HepG2 (cell line): ENCODE data around the gene MYH10. TPM values are rescaled to one million over a fixed set of nuclear protein-coding genes. Genes with fewer than 3 reads are reported as not detected.

Experiments
- CBX5 ChIP-seq: sonication (generic); formaldehyde crosslinking; IDR thresholded peaks from 2 replicates; pipeline ENCODE4 v1.4.0; 2020; ENCODE audit warnings: missing genetic modification reagents, borderline replicate concordance
- HMG20B ChIP-seq: conservative IDR thresholded peaks from 2 replicates; pipeline ENCODE4 v1.6.1; 2016; ENCODE audit warnings: missing genetic modification reagents, missing compliant biosample characterization
- RNF2 ChIP-seq: fragments of 450-650 bp; conservative IDR thresholded peaks from 2 replicates; pipeline ENCODE4 v1.6.1; 2016; ENCODE audit warnings: low read depth
- SRY ChIP-seq: sonication (generic); formaldehyde crosslinking; IDR thresholded peaks from 2 replicates; pipeline ENCODE4 v1.8.0; 2022; ENCODE audit warnings: mild to moderate bottlenecking, missing genetic modification reagents
- ZC3H13 ChIP-seq: sonication (generic); formaldehyde crosslinking; IDR thresholded peaks from 2 replicates; pipeline ENCODE4 v1.8.1; 2023; ENCODE audit warnings: mild to moderate bottlenecking, missing genetic modification reagents, moderate library complexity
- ZNF629 ChIP-seq: sonication (generic); formaldehyde crosslinking; conservative IDR thresholded peaks from 2 replicates; pipeline ENCODE4 v1.5.0; 2020; ENCODE audit warnings: missing genetic modification reagents
- ZNF766 ChIP-seq: sonication (generic); formaldehyde crosslinking; IDR thresholded peaks from 2 replicates; pipeline ENCODE4 v1.5.0; 2020; ENCODE audit warnings: missing genetic modification reagents, borderline replicate concordance
- polyA plus RNA-seq, 8 experiments: library from polyadenylated mRNA; depleted of rRNA in 3 of 8; stranded (reverse) in 7 of 8; unstranded in 1 of 8; fragments of >200 nt; fragmentation: Illumina TruSeq in 4 of 8; extraction: Trizol in 4 of 8; gene quantifications; 2 replicates each; pipeline versions ENCODE4 v1.2.1 to v1.2.3, GENCODE V29; 2011 to 2016; ENCODE audit warnings: low read depth in 4 of 8, missing spikeins in 1 of 8, mixed read lengths in 1 of 8; ENCODE audit not compliant: insufficient read depth in 1 of 8
- total RNA-seq, 5 experiments: library from RNA; depleted of rRNA; stranded (reverse); fragments of >200 nt; fragmentation: Illumina TruSeq; extraction: Trizol; gene quantifications; 2 replicates each; pipeline ENCODE4 v1.2.3, GENCODE V29; 2016; ENCODE audit warnings: low read depth in 1 of 5
- TF ChIP-seq, protein P1 (sequence below): sonication (generic); formaldehyde crosslinking; IDR thresholded peaks from 2 replicates; pipeline ENCODE4 v1.4.0; 2020; ENCODE audit warnings: missing genetic modification reagents
- TF ChIP-seq, protein P2 (sequence below): sonication (generic); formaldehyde crosslinking; IDR thresholded peaks from 2 replicates; pipeline ENCODE4 v1.8.0; 2022; ENCODE audit warnings: missing genetic modification reagents, mild to moderate bottlenecking, borderline replicate concordance
- TF ChIP-seq, protein P3 (sequence below): sonication (generic); formaldehyde crosslinking; IDR thresholded peaks from 2 replicates; pipeline ENCODE4 v1.4.0; 2020; ENCODE audit warnings: missing genetic modification reagents, borderline replicate concordance
- TF ChIP-seq, protein P4 (sequence below): sonication (generic); formaldehyde crosslinking; IDR thresholded peaks from 2 replicates; pipeline ENCODE4 v1.4.0; 2020; ENCODE audit warnings: mild to moderate bottlenecking, missing genetic modification reagents, borderline replicate concordance
- TF ChIP-seq, protein P5 (sequence below): sonication (generic); formaldehyde crosslinking; IDR thresholded peaks from 2 replicates; pipeline ENCODE4 v1.8.1; 2023; ENCODE audit warnings: mild to moderate bottlenecking, missing genetic modification reagents

Gene MYH10
- total and polyA plus RNA-seq, 2 of the 13 experiments (the other 11 are each of a cell fraction or from before 2014, with no cell fraction given), result 43.4 to 68.6 TPM

DNA sequence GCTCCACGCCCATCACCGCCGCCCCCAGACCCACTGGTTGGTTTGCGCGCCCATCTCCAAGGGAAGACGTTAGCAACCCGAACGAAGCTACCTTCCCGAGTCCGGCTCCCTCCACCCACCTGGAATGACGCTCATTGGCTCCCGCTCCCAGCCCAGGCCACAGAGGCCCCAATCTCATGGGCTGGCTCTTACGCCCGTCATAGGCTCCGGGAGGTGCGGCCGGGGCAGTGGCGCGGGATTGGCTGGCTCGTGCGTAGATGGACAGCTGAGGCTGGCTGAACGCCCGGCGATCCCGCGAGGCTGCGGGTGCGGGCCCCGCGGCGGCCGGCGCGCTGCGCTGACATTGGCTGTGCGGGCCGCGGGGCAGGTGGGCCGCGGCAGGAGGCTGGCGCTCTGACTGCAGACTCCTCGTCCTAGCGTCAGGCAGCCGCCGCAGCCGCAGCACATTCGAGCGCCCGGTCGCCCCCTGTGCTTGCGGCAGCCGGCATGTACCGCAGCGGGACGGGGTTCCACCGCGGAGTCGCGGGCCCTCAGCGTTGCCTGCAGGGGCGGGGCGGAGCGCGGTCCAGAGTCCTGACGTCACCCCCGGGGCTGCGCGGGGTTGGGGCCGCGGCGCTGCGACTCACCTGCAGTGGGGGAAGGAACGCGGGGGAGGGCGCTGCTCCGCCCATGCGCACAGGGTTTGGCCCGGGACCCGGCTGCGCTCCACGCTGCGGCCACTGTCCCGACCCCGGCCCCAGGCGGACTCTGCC is 453 bp upstream of the MYH10 start (continued):
- TF ChIP-seq, protein P1, sequence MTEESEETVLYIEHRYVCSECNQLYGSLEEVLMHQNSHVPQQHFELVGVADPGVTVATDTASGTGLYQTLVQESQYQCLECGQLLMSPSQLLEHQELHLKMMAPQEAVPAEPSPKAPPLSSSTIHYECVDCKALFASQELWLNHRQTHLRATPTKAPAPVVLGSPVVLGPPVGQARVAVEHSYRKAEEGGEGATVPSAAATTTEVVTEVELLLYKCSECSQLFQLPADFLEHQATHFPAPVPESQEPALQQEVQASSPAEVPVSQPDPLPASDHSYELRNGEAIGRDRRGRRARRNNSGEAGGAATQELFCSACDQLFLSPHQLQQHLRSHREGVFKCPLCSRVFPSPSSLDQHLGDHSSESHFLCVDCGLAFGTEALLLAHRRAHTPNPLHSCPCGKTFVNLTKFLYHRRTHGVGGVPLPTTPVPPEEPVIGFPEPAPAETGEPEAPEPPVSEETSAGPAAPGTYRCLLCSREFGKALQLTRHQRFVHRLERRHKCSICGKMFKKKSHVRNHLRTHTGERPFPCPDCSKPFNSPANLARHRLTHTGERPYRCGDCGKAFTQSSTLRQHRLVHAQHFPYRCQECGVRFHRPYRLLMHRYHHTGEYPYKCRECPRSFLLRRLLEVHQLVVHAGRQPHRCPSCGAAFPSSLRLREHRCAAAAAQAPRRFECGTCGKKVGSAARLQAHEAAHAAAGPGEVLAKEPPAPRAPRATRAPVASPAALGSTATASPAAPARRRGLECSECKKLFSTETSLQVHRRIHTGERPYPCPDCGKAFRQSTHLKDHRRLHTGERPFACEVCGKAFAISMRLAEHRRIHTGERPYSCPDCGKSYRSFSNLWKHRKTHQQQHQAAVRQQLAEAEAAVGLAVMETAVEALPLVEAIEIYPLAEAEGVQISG (CRISPR knock-in tag), result peak; percentile 81
- TF ChIP-seq ZC3H13 (CRISPR knock-in tag), result 0 out of 2 replicates have a peak, but pooled peaks have one; percentile 60
- TF ChIP-seq SRY (CRISPR knock-in tag), result peak; percentile 81; the same call in 1 of the 2 replicates
- TF ChIP-seq ZNF766, result peak; percentile 94; the same call in 1 of the 2 replicates
- TF ChIP-seq RNF2, result peak; percentile 85; the same call in 1 of the 2 replicates
- TF ChIP-seq, protein P2, sequence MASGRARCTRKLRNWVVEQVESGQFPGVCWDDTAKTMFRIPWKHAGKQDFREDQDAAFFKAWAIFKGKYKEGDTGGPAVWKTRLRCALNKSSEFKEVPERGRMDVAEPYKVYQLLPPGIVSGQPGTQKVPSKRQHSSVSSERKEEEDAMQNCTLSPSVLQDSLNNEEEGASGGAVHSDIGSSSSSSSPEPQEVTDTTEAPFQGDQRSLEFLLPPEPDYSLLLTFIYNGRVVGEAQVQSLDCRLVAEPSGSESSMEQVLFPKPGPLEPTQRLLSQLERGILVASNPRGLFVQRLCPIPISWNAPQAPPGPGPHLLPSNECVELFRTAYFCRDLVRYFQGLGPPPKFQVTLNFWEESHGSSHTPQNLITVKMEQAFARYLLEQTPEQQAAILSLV (CRISPR knock-in tag), result peak; percentile 88; the same call in 1 of the 2 replicates
- TF ChIP-seq, protein P3, sequence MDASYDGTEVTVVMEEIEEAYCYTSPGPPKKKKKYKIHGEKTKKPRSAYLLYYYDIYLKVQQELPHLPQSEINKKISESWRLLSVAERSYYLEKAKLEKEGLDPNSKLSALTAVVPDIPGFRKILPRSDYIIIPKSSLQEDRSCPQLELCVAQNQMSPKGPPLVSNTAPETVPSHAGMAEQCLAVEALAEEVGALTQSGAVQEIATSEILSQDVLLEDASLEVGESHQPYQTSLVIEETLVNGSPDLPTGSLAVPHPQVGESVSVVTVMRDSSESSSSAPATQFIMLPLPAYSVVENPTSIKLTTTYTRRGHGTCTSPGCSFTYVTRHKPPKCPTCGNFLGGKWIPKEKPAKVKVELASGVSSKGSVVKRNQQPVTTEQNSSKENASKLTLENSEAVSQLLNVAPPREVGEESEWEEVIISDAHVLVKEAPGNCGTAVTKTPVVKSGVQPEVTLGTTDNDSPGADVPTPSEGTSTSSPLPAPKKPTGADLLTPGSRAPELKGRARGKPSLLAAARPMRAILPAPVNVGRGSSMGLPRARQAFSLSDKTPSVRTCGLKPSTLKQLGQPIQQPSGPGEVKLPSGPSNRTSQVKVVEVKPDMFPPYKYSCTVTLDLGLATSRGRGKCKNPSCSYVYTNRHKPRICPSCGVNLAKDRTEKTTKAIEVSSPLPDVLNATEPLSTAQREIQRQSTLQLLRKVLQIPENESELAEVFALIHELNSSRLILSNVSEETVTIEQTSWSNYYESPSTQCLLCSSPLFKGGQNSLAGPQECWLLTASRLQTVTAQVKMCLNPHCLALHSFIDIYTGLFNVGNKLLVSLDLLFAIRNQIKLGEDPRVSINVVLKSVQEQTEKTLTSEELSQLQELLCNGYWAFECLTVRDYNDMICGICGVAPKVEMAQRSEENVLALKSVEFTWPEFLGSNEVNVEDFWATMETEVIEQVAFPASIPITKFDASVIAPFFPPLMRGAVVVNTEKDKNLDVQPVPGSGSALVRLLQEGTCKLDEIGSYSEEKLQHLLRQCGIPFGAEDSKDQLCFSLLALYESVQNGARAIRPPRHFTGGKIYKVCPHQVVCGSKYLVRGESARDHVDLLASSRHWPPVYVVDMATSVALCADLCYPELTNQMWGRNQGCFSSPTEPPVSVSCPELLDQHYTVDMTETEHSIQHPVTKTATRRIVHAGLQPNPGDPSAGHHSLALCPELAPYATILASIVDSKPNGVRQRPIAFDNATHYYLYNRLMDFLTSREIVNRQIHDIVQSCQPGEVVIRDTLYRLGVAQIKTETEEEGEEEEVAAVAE (CRISPR knock-in tag), result no peak; the same call in 1 of the 2 replicates
- no peak for TF ChIP-seq ZNF629 (CRISPR knock-in tag)
- no peak for TF ChIP-seq CBX5 (CRISPR knock-in tag)
- TF ChIP-seq HMG20B (CRISPR knock-in tag), result peak; percentile 58; the same call in 1 of the 2 replicates
- TF ChIP-seq, protein P4, sequence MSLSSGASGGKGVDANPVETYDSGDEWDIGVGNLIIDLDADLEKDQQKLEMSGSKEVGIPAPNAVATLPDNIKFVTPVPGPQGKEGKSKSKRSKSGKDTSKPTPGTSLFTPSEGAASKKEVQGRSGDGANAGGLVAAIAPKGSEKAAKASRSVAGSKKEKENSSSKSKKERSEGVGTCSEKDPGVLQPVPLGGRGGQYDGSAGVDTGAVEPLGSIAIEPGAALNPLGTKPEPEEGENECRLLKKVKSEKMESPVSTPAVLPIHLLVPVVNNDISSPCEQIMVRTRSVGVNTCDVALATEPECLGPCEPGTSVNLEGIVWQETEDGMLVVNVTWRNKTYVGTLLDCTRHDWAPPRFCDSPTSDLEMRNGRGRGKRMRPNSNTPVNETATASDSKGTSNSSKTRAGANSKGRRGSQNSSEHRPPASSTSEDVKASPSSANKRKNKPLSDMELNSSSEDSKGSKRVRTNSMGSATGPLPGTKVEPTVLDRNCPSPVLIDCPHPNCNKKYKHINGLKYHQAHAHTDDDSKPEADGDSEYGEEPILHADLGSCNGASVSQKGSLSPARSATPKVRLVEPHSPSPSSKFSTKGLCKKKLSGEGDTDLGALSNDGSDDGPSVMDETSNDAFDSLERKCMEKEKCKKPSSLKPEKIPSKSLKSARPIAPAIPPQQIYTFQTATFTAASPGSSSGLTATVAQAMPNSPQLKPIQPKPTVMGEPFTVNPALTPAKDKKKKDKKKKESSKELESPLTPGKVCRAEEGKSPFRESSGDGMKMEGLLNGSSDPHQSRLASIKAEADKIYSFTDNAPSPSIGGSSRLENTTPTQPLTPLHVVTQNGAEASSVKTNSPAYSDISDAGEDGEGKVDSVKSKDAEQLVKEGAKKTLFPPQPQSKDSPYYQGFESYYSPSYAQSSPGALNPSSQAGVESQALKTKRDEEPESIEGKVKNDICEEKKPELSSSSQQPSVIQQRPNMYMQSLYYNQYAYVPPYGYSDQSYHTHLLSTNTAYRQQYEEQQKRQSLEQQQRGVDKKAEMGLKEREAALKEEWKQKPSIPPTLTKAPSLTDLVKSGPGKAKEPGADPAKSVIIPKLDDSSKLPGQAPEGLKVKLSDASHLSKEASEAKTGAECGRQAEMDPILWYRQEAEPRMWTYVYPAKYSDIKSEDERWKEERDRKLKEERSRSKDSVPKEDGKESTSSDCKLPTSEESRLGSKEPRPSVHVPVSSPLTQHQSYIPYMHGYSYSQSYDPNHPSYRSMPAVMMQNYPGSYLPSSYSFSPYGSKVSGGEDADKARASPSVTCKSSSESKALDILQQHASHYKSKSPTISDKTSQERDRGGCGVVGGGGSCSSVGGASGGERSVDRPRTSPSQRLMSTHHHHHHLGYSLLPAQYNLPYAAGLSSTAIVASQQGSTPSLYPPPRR (CRISPR knock-in tag), result peak; percentile 51; the same call in 1 of the 2 replicates
- TF ChIP-seq, protein P5, sequence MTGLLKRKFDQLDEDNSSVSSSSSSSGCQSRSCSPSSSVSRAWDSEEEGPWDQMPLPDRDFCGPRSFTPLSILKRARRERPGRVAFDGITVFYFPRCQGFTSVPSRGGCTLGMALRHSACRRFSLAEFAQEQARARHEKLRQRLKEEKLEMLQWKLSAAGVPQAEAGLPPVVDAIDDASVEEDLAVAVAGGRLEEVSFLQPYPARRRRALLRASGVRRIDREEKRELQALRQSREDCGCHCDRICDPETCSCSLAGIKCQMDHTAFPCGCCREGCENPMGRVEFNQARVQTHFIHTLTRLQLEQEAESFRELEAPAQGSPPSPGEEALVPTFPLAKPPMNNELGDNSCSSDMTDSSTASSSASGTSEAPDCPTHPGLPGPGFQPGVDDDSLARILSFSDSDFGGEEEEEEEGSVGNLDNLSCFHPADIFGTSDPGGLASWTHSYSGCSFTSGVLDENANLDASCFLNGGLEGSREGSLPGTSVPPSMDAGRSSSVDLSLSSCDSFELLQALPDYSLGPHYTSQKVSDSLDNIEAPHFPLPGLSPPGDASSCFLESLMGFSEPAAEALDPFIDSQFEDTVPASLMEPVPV (CRISPR knock-in tag), result no peak
